HepG2 (cell line): ENCODE measurements around the gene PCSK2. TPM values are rescaled to one million over a fixed set of nuclear protein-coding genes. Genes with fewer than 3 reads are reported as not detected.
A peak's percentile ranks its signal among the peaks of the same experiment; 100 is the strongest.

Experiments
- ATAC-seq: fragments of 200-7000 bp; cut with Tn5 transposase; 3 replicates; pipeline ENCODE4 v1.9.1; 2020; ENCODE audit warnings: mild to moderate bottlenecking, moderate library complexity
- BruUV-seq: library from RNA; stranded (reverse); fragments of 400-500 nt; replicated peaks from 2 replicates; lab custom pipeline; 2021; lab: Mats Ljungman, UMichigan
- CTCF ChIA-PET: fragments of 300-600 bp; formaldehyde crosslinking; extraction: SDS; loops from one replicate; lab custom pipeline; 2021; ENCODE audit warnings: low total read pairs, inconsistent platforms, low intra/inter-chr PET ratio; lab: Yijun Ruan, JAX
- POLR2A ChIA-PET: fragments of 350-600 bp; sonication (Branson Sonifier 250); formaldehyde crosslinking; loops from one replicate; lab custom pipeline; 2020; ENCODE audit warnings: antibody characterized with exemption, inconsistent platforms; lab: Yijun Ruan, JAX
- DNase-seq: peaks from one replicate; pipeline ENCODE4 v3.0.0-alpha.2; 2015; ENCODE audit warnings: low spot score
- FAIRE-seq: peaks from 3 replicates; lab custom pipeline; 2011; peaks lifted over from hg19 to GRCh38; lab: Jason Lieb, UNC
- H2AFZ ChIP-seq: one replicate; pipeline ENCODE4 v1.6.1; 2011; ENCODE audit warnings: low read length, inconsistent platforms
- H3K27ac ChIP-seq: fragments of 300-600 bp; 3 replicates; pipeline ENCODE4 v1.8.0; 2011; ENCODE audit warnings: mixed run types, mild to moderate bottlenecking, mixed read lengths, low read length, inconsistent platforms; ENCODE audit not compliant: insufficient read depth; ENCODE audit errors: extremely low read length
- H3K27me3 ChIP-seq, 2 experiments: fragments of 200-600 bp in 1 of 2; 2 replicates in 1 of 2; 3 replicates in 1 of 2; pipeline versions ENCODE4 v1.6.0 to v1.8.0; 2011; ENCODE audit warnings: low read length in 2 of 2, mild to moderate bottlenecking in 2 of 2, moderate library complexity in 2 of 2, inconsistent platforms in 1 of 2; ENCODE audit not compliant: insufficient read depth in 2 of 2, control insufficient read depth in 1 of 2
- H3K36me3 ChIP-seq, 2 experiments: fragments of 200-600 bp in 1 of 2; replicated peaks in 1 of 2; 2 replicates in 1 of 2; 3 replicates in 1 of 2; pipeline versions ENCODE4 v1.5.1 to v1.8.0; 2011; ENCODE audit warnings: low read length in 2 of 2, inconsistent platforms in 1 of 2; ENCODE audit not compliant: insufficient read depth in 2 of 2, control insufficient read depth in 1 of 2
- H3K4me1 ChIP-seq: 2 replicates; pipeline ENCODE4 v1.5.1; 2012; ENCODE audit warnings: low read length, inconsistent platforms; ENCODE audit not compliant: insufficient read depth
- H3K4me2 ChIP-seq: 2 replicates; pipeline ENCODE4 v1.6.0; 2011; ENCODE audit warnings: low read depth, low read length, inconsistent platforms
- H3K4me3 ChIP-seq, 3 experiments: fragments of 200-600 bp in 1 of 3; sonication (generic), shearing (Covaris generic) in 1 of 3; replicated peaks in 1 of 3; 2 replicates each; pipeline ENCODE4 v1.5.1; 2011 to 2016; ENCODE audit warnings: low read length in 3 of 3, inconsistent platforms in 2 of 3, low read depth in 2 of 3, mild to moderate bottlenecking in 2 of 3, control low read depth in 1 of 3, mixed read lengths in 1 of 3; ENCODE audit not compliant: insufficient read depth in 1 of 3
- H3K79me2 ChIP-seq: one replicate; pipeline ENCODE4 v1.6.1; 2011; ENCODE audit warnings: low read length, inconsistent platforms; ENCODE audit not compliant: insufficient read depth
- H3K9ac ChIP-seq: 2 replicates; pipeline ENCODE4 v1.6.0; 2011; ENCODE audit warnings: mild to moderate bottlenecking, low read depth, low read length, inconsistent platforms; ENCODE audit not compliant: insufficient read depth
- H3K9me3 ChIP-seq: 2 replicates; pipeline ENCODE4 v1.5.1; 2012; ENCODE audit warnings: mild to moderate bottlenecking, low read length
- H4K20me1 ChIP-seq: 2 replicates; pipeline ENCODE4 v1.6.0; 2011; ENCODE audit warnings: inconsistent platforms, mild to moderate bottlenecking, low read length, moderate library complexity; ENCODE audit not compliant: insufficient read depth
- AHDC1 ChIP-seq: sonication (generic); formaldehyde crosslinking; IDR thresholded peaks from 2 replicates; pipeline ENCODE4 v1.5.1; 2020; ENCODE audit warnings: mild to moderate bottlenecking, missing genetic modification reagents, borderline replicate concordance
- CBX2 ChIP-seq, 2 experiments: fragments of 200-600 bp in 1 of 2; sonication (generic); formaldehyde crosslinking in 1 of 2; IDR thresholded peaks; 2 replicates each; pipeline versions ENCODE4 v1.7.0 to v1.8.1; 2018 to 2022; ENCODE audit warnings: low read depth in 2 of 2, low read length in 1 of 2, mild to moderate bottlenecking in 1 of 2, missing genetic modification reagents in 1 of 2
- EED ChIP-seq: sonication (generic); formaldehyde crosslinking; IDR thresholded peaks from 2 replicates; pipeline ENCODE4 v1.5.0; 2020; ENCODE audit warnings: mild to moderate bottlenecking, missing genetic modification reagents
- FOXP4 ChIP-seq: sonication (generic); formaldehyde crosslinking; IDR thresholded peaks from 2 replicates; pipeline ENCODE4 v1.4.0; 2020; ENCODE audit warnings: missing genetic modification reagents
- KLF16 ChIP-seq, 2 experiments: sonication (generic) in 1 of 2; formaldehyde crosslinking in 1 of 2; IDR thresholded peaks; 2 replicates each; pipeline versions ENCODE4 v1.6.1 to v1.8.0; 2016 to 2023; ENCODE audit warnings: missing genetic modification reagents in 2 of 2, missing compliant biosample characterization in 1 of 2
- SIX1 ChIP-seq: sonication (generic); formaldehyde crosslinking; IDR thresholded peaks from 2 replicates; pipeline ENCODE4 v1.4.0; 2020; ENCODE audit warnings: missing genetic modification reagents, borderline replicate concordance
- ZBTB42 ChIP-seq: sonication (generic); formaldehyde crosslinking; IDR thresholded peaks from 2 replicates; pipeline ENCODE4 v1.5.0; 2020; ENCODE audit warnings: mild to moderate bottlenecking, missing genetic modification reagents
- ZMAT3 ChIP-seq: sonication (generic); formaldehyde crosslinking; conservative IDR thresholded peaks from 2 replicates; pipeline ENCODE4 v1.7.0; 2021; ENCODE audit warnings: missing genetic modification reagents
- ZMYM3 ChIP-seq: sonication (generic); formaldehyde crosslinking; IDR thresholded peaks from 2 replicates; pipeline ENCODE4 v1.5.1; 2020; ENCODE audit warnings: mild to moderate bottlenecking, missing genetic modification reagents
- ZNF235 ChIP-seq: sonication (generic); formaldehyde crosslinking; IDR thresholded peaks from 2 replicates; pipeline ENCODE4 v1.8.1; 2023; ENCODE audit warnings: mild to moderate bottlenecking, missing genetic modification reagents, borderline replicate concordance
- ZNF513 ChIP-seq: sonication (generic); formaldehyde crosslinking; conservative IDR thresholded peaks from 2 replicates; pipeline ENCODE4 v1.5.0; 2020; ENCODE audit warnings: missing genetic modification reagents
- ZNF543 ChIP-seq: sonication (generic); formaldehyde crosslinking; IDR thresholded peaks from 2 replicates; pipeline ENCODE4 v1.4.0; 2020; ENCODE audit warnings: mild to moderate bottlenecking, missing genetic modification reagents
- ZNF549 ChIP-seq: sonication (generic); formaldehyde crosslinking; IDR thresholded peaks from 2 replicates; pipeline ENCODE4 v1.5.0; 2020; ENCODE audit warnings: missing genetic modification reagents
- WGBS: methylation state at CpG from one replicate; pipeline ENCODE4 v1.1.6; 2017; ENCODE audit warnings: low lambda C conversion rate; 5-methylcytosine and 5-hydroxymethylcytosine counted together
- in situ Hi-C: cut with HindIII; loops from 2 replicates; pipeline ENCODE4 v1.10.0; 2017; ENCODE audit warnings: low pct_unique_long_range_greater_than_20kb; ENCODE audit not compliant: extremely low pct_ligation_motif_present
- intact Hi-C: fragments of 100-400 bp; cut with micrococcal nuclease; formaldehyde crosslinking; loops from one replicate; pipeline ENCODE4 v1.10.0; 2022; ENCODE audit not compliant: unreplicated experiment
- polyA plus RNA-seq, 8 experiments: library from polyadenylated mRNA; depleted of rRNA in 3 of 8; stranded (reverse) in 7 of 8; unstranded in 1 of 8; fragments of >200 nt; fragmentation: Illumina TruSeq in 4 of 8; extraction: Trizol in 4 of 8; gene quantifications; 2 replicates each; pipeline versions ENCODE4 v1.2.1 to v1.2.3, GENCODE V29; 2011 to 2016; ENCODE audit warnings: low read depth in 4 of 8, missing spikeins in 1 of 8, mixed read lengths in 1 of 8; ENCODE audit not compliant: insufficient read depth in 1 of 8
- total RNA-seq, 5 experiments: library from RNA; depleted of rRNA; stranded (reverse); fragments of >200 nt; fragmentation: Illumina TruSeq; extraction: Trizol; gene quantifications; 2 replicates each; pipeline ENCODE4 v1.2.3, GENCODE V29; 2016; ENCODE audit warnings: low read depth in 1 of 5

The PCSK2 gene
- total and polyA plus RNA-seq, 2 of the 13 experiments (the other 11 are each of a cell fraction or from before 2014, with no cell fraction given): not detected

DNA sequence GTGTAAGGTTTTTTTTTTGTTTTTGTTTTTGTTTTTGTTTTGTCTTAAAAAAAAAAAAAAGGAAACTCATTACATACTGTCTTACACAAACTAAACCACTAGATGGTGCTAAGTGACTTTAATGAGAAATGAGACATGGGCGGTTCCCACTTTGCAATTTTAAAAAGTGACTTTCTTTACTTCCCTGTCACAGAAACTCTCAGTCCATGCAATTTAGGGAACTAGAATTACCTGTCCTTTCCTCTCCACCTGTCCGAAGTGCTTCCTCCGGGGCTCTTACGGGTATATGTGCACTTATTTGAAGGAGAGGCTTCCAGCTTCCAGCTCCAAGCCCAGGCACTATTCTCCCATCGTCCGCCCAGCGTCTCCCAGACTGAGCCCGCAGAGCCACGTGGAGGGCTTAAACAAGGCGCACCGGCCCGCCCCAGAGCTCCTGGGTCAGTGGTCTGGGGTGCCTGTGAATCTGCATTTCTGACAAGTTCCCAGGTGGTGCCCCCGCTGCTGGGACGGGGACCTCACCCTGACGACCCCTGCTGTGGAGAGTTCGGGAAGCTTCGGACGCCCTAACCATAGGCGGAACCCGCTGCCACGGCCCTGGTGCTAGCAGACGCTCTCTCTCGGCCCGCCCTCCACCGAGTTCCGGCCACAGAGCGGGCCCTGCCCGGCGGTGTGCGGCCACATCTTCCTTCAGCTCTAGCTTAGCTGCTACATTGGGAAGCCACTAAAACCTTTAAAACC, 278.2 kb downstream of the PCSK2 start:
- peak overlapping the region; percentile 94 for H3K4me2 ChIP-seq
- H3K27ac ChIP-seq: no peak overlapping the region
- no peaks in the 10 kb centered on the region for H4K20me1 ChIP-seq
- no peaks in the 10 kb centered on the region for H3K79me2 ChIP-seq
- BruUV-seq: no TSS peak
- peak overlapping the region; percentile 92 for H2AFZ ChIP-seq
- peaks cover 1 to 74% of the 10 kb centered on the region in 2 experiments; a peak in 4 of 5 replicates for H3K27me3 ChIP-seq
- DNase-seq: peak; percentile 64
- ChIA-PET POLR2A (interaction anchor here (0.8 to 1.2 kb wide), 5 partner anchors 9 to 783 kb away, joined by 3 to 6 read pairs (median 4); partner anchors contain the start of genes DSTN and ZNF133), CTCF (interaction anchor here (0.7 to 2.3 kb wide), 11 partner anchors 26 to 771 kb away, joined by 3 to 22 read pairs (median 6); partner anchors contain the start of gene BFSP1)
- no peaks in the 10 kb centered on the region for H3K9me3 ChIP-seq
- H3K4me1 ChIP-seq: peaks cover 19% of the 10 kb centered on the region
- intact Hi-C loops (loop anchor here (1.0 kb wide), 6 partner anchors 26 to 771 kb away; partner anchors contain the start of gene BFSP1), in situ Hi-C loops (loop anchor here (25.0 kb wide), 1 partner anchor 782 kb away; the partner anchor contains the start of gene ZNF133)
- peak overlapping the region; percentile 35 to 74 (median 51) for H3K4me3 ChIP-seq
- ATAC-seq: peak; percentile 86
- 2% methylated on average over 28 of the region's 30 CpGs for WGBS
- no peaks in the 10 kb centered on the region for H3K36me3 ChIP-seq
- peak; percentile 81 for FAIRE-seq
- H3K9ac ChIP-seq: peak overlapping the region; percentile 37
- TF ChIP-seq ZMYM3 (CRISPR knock-in tag): no peak
- TF ChIP-seq ZNF235 (CRISPR knock-in tag): no peak
- no peak; the same call in 1 of the 2 replicates for TF ChIP-seq FOXP4 (CRISPR knock-in tag)
- TF ChIP-seq AHDC1 (CRISPR knock-in tag): no peak
- TF ChIP-seq CBX2 (IDR thresholded peaks at IDR 0.05; ENCODE audit: low read depth, low read length): no peak
- no peak for TF ChIP-seq CBX2 (CRISPR knock-in tag; IDR thresholded peaks at IDR 0.05; ENCODE audit: low read depth)
- TF ChIP-seq ZNF543 (CRISPR knock-in tag): peak; percentile 80
- TF ChIP-seq ZNF549 (CRISPR knock-in tag): no peak
- no peak for TF ChIP-seq ZBTB42 (CRISPR knock-in tag)
- TF ChIP-seq SIX1 (CRISPR knock-in tag): no peak
- peak; percentile 48 for TF ChIP-seq ZMAT3 (CRISPR knock-in tag)
- TF ChIP-seq ZNF513 (CRISPR knock-in tag): no peak
- peak in 1 of 2 experiments; percentile 55; a peak in 2 of 4 replicates for TF ChIP-seq KLF16 (CRISPR knock-in tag; IDR thresholded peaks at IDR 0.05)
- no peak for TF ChIP-seq EED (CRISPR knock-in tag)
